ENCODE results near the gene TBC1D19.
"Not testable (repeated sequence)": the region's sequence is repeated elsewhere in the genome, so short reads cannot be mapped to it uniquely, and the experiment has no call there.

Gene TBC1D19

GRCh38 chr4:26596843-26597242 is 13.0 kb downstream of the TBC1D19 start:
- in situ Hi-C loops (cut with MboI; ENCODE audit: low sequenced_read_pairs): no loop called here

- in situ Hi-C loops (cut with MboI; ENCODE audit: low sequenced_read_pairs): no loop called here
These were observed 17.3 kb downstream of the TBC1D19 start for GRCh38 chr4:26601204-26601603.

GRCh38 chr4:26607776-26608175 is 23.9 kb downstream of the TBC1D19 start:
- in situ Hi-C loops (cut with MboI; ENCODE audit: low sequenced_read_pairs): no loop called here

GRCh38 chr4:26609391-26609790 is 25.5 kb downstream of the TBC1D19 start:
- in situ Hi-C loops (cut with MboI; ENCODE audit: low sequenced_read_pairs): no loop called here

GRCh38 chr4:26609868-26610267 is 26.0 kb downstream of the TBC1D19 start:
- in situ Hi-C loops (cut with MboI; ENCODE audit: low sequenced_read_pairs): no loop called here

- in situ Hi-C loops (cut with MboI; ENCODE audit: low sequenced_read_pairs): no loop called here
These were observed 27.5 kb downstream of the TBC1D19 start for GRCh38 chr4:26611372-26611771.

- in situ Hi-C loops (cut with MboI; ENCODE audit: low sequenced_read_pairs): no loop called here
These were observed 28.0 kb downstream of the TBC1D19 start for GRCh38 chr4:26611885-26612284.

GRCh38 chr4:26613237-26613636 is 29.4 kb downstream of the TBC1D19 start:
- in situ Hi-C loops (cut with MboI; ENCODE audit: low sequenced_read_pairs): no loop called here

- in situ Hi-C loops (cut with MboI; ENCODE audit: low sequenced_read_pairs): no loop called here
These were observed 29.9 kb downstream of the TBC1D19 start for GRCh38 chr4:26613735-26614134.

GRCh38 chr4:26619784-26620183 is 35.9 kb downstream of the TBC1D19 start:
- in situ Hi-C loops (cut with MboI; ENCODE audit: low sequenced_read_pairs): no loop called here

GRCh38 chr4:26621366-26621765 is 37.5 kb downstream of the TBC1D19 start:
- in situ Hi-C loops (cut with MboI; ENCODE audit: low sequenced_read_pairs): no loop called here

GRCh38 chr4:26622913-26623312 is 39.0 kb downstream of the TBC1D19 start:
- in situ Hi-C loops (cut with MboI; ENCODE audit: low sequenced_read_pairs): no loop called here

- in situ Hi-C loops (cut with MboI; ENCODE audit: low sequenced_read_pairs): not testable (repeated sequence)
These were observed 42.8 kb downstream of the TBC1D19 start for GRCh38 chr4:26626658-26627057.

GRCh38 chr4:26632916-26633315 is 49.0 kb downstream of the TBC1D19 start:
- in situ Hi-C loops (cut with MboI; ENCODE audit: low sequenced_read_pairs): no loop called here

GRCh38 chr4:26634237-26634636 is 50.4 kb downstream of the TBC1D19 start:
- in situ Hi-C loops (cut with MboI; ENCODE audit: low sequenced_read_pairs): no loop called here

GRCh38 chr4:26636458-26636857 is 52.6 kb downstream of the TBC1D19 start:
- in situ Hi-C loops (cut with MboI; ENCODE audit: low sequenced_read_pairs): no loop called here

GRCh38 chr4:26640639-26641038 is 56.8 kb downstream of the TBC1D19 start:
- in situ Hi-C loops (cut with MboI; ENCODE audit: low sequenced_read_pairs): not testable (repeated sequence)

GRCh38 chr4:26647523-26648224 is 63.8 kb downstream of the TBC1D19 start:
- in situ Hi-C loops (cut with MboI; ENCODE audit: low sequenced_read_pairs): no loop called here

- in situ Hi-C loops (cut with MboI; ENCODE audit: low sequenced_read_pairs): no loop called here
These were observed 64.4 kb downstream of the TBC1D19 start for GRCh38 chr4:26648260-26648659.

- in situ Hi-C loops (cut with MboI; ENCODE audit: low sequenced_read_pairs): no loop called here
These were observed 76.4 kb downstream of the TBC1D19 start for GRCh38 chr4:26660261-26660660.

- in situ Hi-C loops (cut with MboI; ENCODE audit: low sequenced_read_pairs): no loop called here
These were observed 80.0 kb downstream of the TBC1D19 start for GRCh38 chr4:26663888-26664287.

GRCh38 chr4:26670903-26671537 is 87.1 kb downstream of the TBC1D19 start:
- in situ Hi-C loops (cut with MboI; ENCODE audit: low sequenced_read_pairs): no loop called here

All from hTERT RPE-1 (cell line).